SK-N-MC (cell line): ENCODE measurements around the gene TRHDE.

ENCODE experiments used
- EZH2 ChIP-seq: fragments of 200-600 bp; sonication (generic); IDR thresholded peaks from one replicate; pipeline ENCODE4 v1.6.1; 2017; ENCODE audit warnings: antibody characterized with exemption
- POLR2AphosphoS5 ChIP-seq: IDR thresholded peaks from 2 replicates; pipeline ENCODE4 v1.6.1; 2012; ENCODE audit warnings: mild to moderate bottlenecking, low read depth, low read length, borderline replicate concordance

DNA sequence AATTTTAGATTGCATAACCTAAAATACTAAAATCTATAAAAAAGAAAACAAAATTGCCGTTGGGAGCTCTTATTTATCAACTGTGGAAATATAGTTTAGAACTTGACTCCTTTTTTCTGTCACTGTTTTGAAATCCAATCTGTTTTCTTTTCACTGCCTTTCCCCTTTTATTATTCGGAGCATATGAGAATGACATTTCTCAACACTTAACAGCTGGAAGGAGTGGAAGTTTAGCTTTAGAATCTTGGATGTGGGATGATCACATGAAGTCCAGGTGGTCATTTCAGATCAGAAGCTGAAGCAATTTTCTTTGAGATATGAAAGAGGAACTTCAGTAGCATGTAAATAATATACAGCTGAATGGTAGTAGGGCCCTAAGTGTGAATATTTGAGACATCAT, 16.7 kb downstream of the TRHDE start:
- TF ChIP-seq EZH2 (no peak), POLR2AphosphoS5 (no peak)
